AG04450 (cell line): ENCODE results near the gene IDH3G. TPM values are rescaled to one million over a fixed set of nuclear protein-coding genes. Genes with fewer than 3 reads are reported as not detected.

Source experiments
- CTCF ChIA-PET: fragments of 300-600, 350-600 bp; formaldehyde crosslinking; extraction: SDS; loops from one replicate; lab custom pipeline; 2022; ENCODE audit warnings: antibody characterized with exemption, inconsistent platforms; lab: Charles Lee
- POLR2A ChIA-PET: fragments of 350-600 bp; formaldehyde crosslinking; extraction: SDS; loops from one replicate; lab custom pipeline; 2021; ENCODE audit warnings: antibody characterized with exemption, inconsistent platforms; lab: Yijun Ruan, JAX
- DNase-seq: peaks from one replicate; pipeline ENCODE4 v3.0.0-alpha.2; 2011; ENCODE audit warnings: low read depth, low spot score
- H3K27ac ChIP-seq: one replicate; pipeline ENCODE4 v1.5.1; 2012; ENCODE audit warnings: low read depth, low read length, control low read depth
- H3K27me3 ChIP-seq: one replicate; pipeline ENCODE4 v1.6.0; 2012; ENCODE audit warnings: low read length; ENCODE audit not compliant: control insufficient read depth, insufficient read depth
- H3K4me3 ChIP-seq: 2 replicates; pipeline ENCODE4 v1.5.1; 2011; ENCODE audit warnings: mild to moderate bottlenecking, low read depth, low read length, control low read depth
- H3K9me3 ChIP-seq: 2 replicates; pipeline ENCODE4 v1.5.1; 2012; ENCODE audit warnings: low read length; ENCODE audit not compliant: control insufficient read depth, insufficient read depth
- CTCF ChIP-seq: IDR thresholded peaks from 2 replicates; pipeline ENCODE4 v1.5.1; 2011; ENCODE audit warnings: low read depth, low read length, control low read depth, inconsistent platforms
- polyA plus RNA-seq: library from polyadenylated mRNA; depleted of rRNA; stranded (reverse); fragments of >200 nt; gene quantifications from 2 replicates; pipeline ENCODE4 v1.2.3, GENCODE V29; 2011

IDH3G gene
- polyA plus RNA-seq, 1 experiment, result 42.8 TPM

DNA sequence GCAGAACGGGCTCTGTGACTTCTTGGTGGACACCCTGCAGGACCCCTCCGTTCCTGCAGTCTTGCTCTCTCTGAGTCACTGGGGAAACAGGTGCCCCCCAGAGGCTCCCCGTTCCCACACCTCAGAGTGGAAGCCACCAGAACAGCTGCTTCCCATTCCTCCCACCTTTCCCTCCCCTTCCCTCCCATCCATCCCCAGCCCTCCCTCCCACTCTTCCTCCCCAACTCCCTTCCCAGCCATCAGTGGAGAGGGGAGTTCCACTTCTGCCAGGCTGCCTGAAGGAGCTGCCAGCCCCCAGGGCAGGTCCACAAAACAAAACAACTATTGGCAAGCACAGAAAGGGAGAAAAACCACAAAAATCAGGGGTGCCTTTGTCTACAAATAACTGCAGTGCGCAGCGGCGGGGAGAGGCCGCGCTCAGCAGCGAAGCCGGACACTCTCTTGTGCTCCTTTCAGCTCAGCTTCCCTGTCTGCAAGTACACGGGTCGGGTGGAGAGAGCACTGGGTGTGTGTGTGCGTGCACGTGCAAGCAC, 8.4 kb upstream of the IDH3G start:
- Histone ChIP-seq H3K4me3 (no peak overlapping the region), H3K27me3 (peaks cover 2% of the 10 kb centered on the region), H3K27ac (no peak overlapping the region), H3K9me3 (no peaks in the 10 kb centered on the region; the same call in 1 of the 2 replicates)
- no peak for TF ChIP-seq CTCF
- no peak for DNase-seq
- CTCF ChIA-PET, result no interaction called here
- POLR2A ChIA-PET, result interaction anchor here (0.5 to 0.9 kb wide), 2 partner anchors 8 to 95 kb away, joined by 3 read pairs; partner anchors contain the start of genes IDH3G and SSR4

DNA sequence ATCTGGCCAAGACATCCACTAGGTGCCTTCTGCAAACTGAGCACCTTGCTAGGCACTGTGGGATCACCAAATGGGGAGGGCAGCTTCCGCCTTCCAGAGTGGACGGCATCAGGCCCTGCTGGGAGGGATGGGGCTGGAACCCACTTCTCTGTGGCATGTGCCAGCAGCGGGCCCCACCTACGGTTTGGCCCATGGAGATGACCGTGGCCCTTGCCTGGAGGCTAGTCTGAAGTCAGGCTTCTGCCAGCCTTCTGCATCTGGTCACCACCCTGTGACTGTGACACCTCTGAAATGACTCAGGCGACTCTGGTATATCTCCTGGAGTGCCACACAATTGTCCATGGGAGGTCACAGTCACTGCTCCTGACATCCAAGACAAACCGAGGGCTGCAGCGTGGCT, 7.5 kb upstream of the IDH3G start:
- POLR2A ChIA-PET, result no interaction called here
- no peak overlapping the region for H3K4me3 ChIP-seq
- DNase-seq, result no peak
- CTCF ChIA-PET, result no interaction called here
- no peak overlapping the region for H3K27ac ChIP-seq
- H3K9me3 ChIP-seq, result no peaks in the 10 kb centered on the region; the same call in 1 of the 2 replicates
- no peak for TF ChIP-seq CTCF
- peaks cover 1% of the 10 kb centered on the region for H3K27me3 ChIP-seq

DNA sequence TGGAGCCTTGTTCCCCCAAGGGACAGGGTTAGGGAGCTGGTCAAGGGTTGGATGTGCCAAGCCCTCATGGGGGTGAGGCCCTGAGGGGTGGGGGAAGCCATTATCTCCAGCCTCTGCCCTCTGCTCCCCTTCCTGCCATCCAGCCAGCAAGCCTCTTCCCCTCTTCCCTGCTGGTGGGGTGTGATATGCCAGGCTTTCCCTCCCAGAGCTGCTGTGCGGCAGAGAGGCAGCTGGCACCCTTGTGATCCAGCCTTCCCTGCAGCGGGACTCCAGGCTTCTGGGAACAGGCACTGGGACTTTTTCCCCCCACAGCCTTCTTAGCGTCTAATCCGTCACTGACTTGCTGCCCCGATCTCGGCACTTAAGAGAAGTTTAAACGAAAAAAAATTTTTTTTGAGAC, 6.6 kb upstream of the IDH3G start:
- no peak for TF ChIP-seq CTCF
- DNase-seq, result no peak
- Histone ChIP-seq H3K27ac (no peak overlapping the region), H3K27me3 (no peaks in the 10 kb centered on the region), H3K9me3 (no peaks in the 10 kb centered on the region; the same call in 1 of the 2 replicates), H3K4me3 (no peak overlapping the region)
- ChIA-PET CTCF (no interaction called here), POLR2A (no interaction called here)

GRCh38 chrX:153800177-153800722, 6.1 kb upstream of the IDH3G start:
- H3K4me3 ChIP-seq, result no peak overlapping the region
- no peak for DNase-seq
- no peaks in the 10 kb centered on the region for H3K27me3 ChIP-seq
- H3K9me3 ChIP-seq, result no peaks in the 10 kb centered on the region; the same call in 1 of the 2 replicates
- no peak overlapping the region for H3K27ac ChIP-seq
- ChIA-PET POLR2A (no interaction called here), CTCF (no interaction called here)
- TF ChIP-seq CTCF, result no peak

GRCh38 chrX:153799326-153799725, 5.2 kb upstream of the IDH3G start:
- TF ChIP-seq CTCF, result no peak
- DNase-seq, result no peak
- H3K9me3 ChIP-seq, result no peaks in the 10 kb centered on the region; the same call in 1 of the 2 replicates
- CTCF ChIA-PET, result no interaction called here
- no peak overlapping the region for H3K27ac ChIP-seq
- POLR2A ChIA-PET, result no interaction called here
- no peaks in the 10 kb centered on the region for H3K27me3 ChIP-seq
- no peak overlapping the region for H3K4me3 ChIP-seq
